Right renal cortex interstitium (tissue), 3 donors: ENCODE measurements around the gene RUNX2. TPM values are rescaled to one million over a fixed set of nuclear protein-coding genes. Genes with fewer than 3 reads are reported as not detected.
"Not testable (repeated sequence)": the region's sequence is repeated elsewhere in the genome, so short reads cannot be mapped to it uniquely, and the experiment has no call there.

Experiments used
- DNase-seq, 3 donors: peaks; one replicate each; pipeline ENCODE4 v3.0.0-alpha.2; 2013; ENCODE audit warnings: low read depth in 3 of 3, low spot score in 2 of 3
- polyA plus RNA-seq, 3 donors: library from polyadenylated mRNA; unstranded; fragments of 120-200 nt; gene quantifications; one replicate each; pipeline ENCODE4 v1.2.1, GENCODE V29; 2013; ENCODE audit not compliant: insufficient read length in 3 of 3

Gene RUNX2
- polyA plus RNA-seq = 1 to 10 TPM; 2.0 to 3.1 (median 2.4) TPM

GRCh38 chr6:45327956-45328522 is at the start of gene RUNX2:
Gene RUNX2 (plus strand): TSS chr6:45328330. CDS start chr6:45328727, 397 bp downstream.
- DNase-seq = no peak

GRCh38 chr6:45278367-45278766 is 49.8 kb upstream of the RUNX2 start:
- DNase-seq = no peak

- not testable (repeated sequence) for DNase-seq
Measured at GRCh38 chr6:45286707-45287106, 41.4 kb upstream of the RUNX2 start.

DNA sequence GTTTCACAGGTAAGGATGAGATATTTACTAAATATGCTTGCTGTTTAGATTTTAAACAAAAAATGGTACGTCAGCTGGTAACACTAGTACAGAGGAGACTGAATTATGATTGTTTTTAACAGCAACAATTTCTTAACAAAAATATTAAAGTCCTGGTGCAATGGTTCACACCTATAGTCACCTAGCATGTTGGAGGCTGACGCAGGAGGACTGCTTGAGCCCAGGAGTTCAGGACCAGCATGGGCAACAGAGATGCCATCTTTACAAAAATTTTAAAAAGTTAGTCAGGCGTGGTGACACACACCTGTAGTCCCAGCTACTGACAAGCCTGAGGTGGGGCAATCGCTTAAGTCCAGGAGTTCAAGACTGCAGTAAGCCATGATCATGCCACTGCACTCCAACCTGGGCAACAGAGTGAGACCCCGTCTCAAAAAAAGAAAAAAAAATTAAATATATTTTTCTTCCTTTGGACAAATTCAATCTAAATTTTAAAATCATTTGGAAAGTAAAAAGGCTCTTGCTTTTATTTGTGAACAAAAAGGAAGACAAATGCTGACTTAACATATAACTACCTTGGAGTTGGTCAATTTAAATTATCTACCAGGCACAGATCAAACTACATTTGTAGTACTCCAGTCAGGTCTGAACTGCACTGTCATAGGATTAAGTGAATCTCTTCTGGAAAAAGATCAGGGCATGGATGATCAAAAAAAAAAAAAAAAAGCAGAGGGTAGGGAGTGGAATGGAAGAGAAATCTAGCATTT is 38.2 kb upstream of the RUNX2 start:
- no peak for DNase-seq

- no peak for DNase-seq
Measured at GRCh38 chr6:45293306-45293705, 34.8 kb upstream of the RUNX2 start.

- not testable (repeated sequence) for DNase-seq
Measured at GRCh38 chr6:45294065-45294701, 33.9 kb upstream of the RUNX2 start.

GRCh38 chr6:45297320-45297719 is 30.8 kb upstream of the RUNX2 start:
- DNase-seq = no peak

GRCh38 chr6:45299096-45299581 is 29.0 kb upstream of the RUNX2 start:
- no peak for DNase-seq

GRCh38 chr6:45300736-45301135 is 27.4 kb upstream of the RUNX2 start:
- DNase-seq = no peak

DNA sequence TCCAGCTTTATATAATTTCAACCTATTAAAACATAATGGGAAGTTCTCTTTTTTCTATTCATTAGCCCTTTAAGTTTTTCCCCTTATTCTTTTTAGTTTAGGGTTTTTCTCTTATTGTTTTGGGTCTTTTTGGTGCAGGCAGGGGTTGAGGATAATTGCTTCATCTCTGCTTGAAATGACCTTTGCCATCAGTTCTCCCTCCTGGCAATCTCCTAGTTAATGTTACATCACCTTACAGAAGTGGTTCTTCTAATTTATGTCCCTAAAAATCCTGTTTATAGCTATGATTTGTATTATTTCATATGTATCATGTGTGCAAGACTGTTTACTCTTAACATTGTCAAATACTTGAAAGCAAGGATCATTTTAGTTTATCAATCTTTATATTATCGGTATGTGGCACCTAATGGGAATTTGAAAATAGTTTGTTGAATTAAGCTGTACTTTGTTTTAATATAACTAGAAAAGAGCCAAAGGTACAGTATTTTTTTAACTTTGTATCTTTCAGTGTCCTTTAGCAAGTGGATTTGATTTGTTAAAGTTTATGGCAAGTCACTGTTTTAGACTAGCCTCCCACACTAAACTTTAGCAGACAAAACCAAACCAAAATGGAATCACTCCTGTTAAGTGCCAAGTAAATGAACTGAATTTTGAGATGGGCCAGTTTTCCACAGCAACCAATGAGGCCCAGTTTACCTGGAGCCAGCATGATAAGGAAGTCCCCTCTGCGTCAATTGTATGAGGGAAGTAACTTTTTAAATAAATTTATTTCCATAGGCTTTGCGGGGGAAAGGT is 26.6 kb upstream of the RUNX2 start:
- DNase-seq = no peak

- DNase-seq = no peak
Measured at GRCh38 chr6:45302832-45303231, 25.3 kb upstream of the RUNX2 start.

- DNase-seq = no peak
Measured at GRCh38 chr6:45305546-45305945, 22.6 kb upstream of the RUNX2 start.

DNA sequence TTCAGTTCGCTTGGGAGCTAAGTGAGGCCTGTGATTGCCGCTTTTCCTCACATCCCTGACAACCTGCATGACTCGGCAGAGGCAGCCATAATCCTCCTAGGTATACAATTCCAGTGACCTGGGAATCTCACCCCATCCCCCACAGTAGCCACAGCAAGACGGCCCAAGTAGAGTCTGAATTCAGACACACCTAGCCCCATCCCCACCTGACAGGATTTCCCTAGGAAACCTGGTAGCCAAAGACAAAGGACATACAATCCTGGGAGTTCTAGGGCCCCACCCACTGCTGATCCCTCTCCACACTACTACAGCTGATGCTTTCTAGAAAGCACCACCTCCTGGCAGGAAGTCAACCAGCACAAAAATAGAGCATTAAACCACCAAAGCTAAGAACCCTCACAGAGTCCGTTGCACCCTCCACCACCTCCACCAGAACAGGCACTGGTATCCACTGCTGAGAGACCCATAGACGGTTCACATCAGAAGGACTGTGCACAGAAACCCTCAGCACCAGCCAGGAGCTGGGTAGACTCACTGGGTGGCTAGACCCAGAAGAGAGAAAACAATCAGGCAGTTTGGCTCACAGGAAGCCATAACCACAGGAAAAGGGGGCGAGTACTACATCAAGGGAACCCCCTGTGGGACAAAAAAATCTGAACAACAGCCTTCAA is 17.9 kb upstream of the RUNX2 start:
- no peak for DNase-seq

GRCh38 chr6:45314146-45314545 is 14.0 kb upstream of the RUNX2 start:
- no peak for DNase-seq

- DNase-seq = no peak
Measured at GRCh38 chr6:45320349-45320748, 7.8 kb upstream of the RUNX2 start.

DNA sequence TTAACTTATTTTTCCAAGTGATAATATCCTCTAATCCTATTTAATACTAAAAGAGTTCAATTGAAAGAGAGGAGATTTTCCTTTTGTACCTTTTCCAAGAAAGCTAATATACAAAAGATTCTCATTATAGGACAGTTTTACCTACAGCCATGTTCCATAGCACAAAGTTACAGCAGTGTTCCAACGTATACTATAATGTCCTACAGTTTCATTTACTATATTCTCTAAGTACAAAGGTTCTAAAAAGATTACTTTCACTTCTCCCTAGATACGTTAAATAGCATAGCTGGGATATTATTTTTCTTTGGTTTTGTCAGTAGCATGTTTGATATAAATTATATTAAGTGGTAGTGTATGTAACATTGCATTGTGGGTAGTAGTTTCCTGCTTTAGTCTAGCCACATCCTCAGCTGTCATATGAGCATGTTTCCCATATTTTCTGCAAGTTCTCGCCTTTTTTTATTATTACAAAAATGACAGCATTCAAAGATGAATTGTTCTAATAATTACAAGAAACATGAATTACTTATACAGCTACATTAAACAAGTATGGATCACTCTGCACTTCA is 4.4 kb upstream of the RUNX2 start:
- DNase-seq = no peak

DNA sequence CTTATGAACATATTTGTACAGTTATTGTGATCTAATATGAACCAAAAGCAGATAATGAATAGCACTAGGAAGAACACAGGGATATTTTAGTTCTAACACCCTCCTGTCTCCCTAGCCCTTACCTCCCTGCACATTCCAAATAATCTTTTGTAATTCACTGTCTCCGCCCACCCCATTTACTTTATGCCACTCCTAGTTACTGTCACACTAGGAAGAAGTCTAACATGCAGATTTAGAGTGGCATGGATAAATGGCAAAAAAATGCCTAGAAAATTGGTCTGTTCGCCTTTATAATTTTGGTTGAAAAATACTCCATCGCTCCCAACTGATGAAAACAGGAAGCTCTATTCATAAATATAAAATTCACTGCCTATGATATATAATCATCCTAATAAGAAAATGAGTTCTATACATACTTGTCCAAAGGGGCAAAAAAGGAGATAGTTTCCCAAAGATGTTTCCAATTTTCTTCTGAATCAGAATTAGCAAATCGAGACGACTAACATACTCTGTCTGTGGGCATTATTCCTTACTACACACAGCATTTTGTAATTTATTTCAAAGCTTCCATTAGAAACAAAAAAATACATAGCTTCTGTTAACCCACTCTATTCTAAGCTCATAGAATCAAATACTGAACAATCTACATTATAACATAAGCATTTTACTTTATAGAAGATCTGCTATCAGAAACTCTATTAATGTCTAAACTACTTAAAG is 1.3 kb upstream of the RUNX2 start:
- DNase-seq = no peak

DNA sequence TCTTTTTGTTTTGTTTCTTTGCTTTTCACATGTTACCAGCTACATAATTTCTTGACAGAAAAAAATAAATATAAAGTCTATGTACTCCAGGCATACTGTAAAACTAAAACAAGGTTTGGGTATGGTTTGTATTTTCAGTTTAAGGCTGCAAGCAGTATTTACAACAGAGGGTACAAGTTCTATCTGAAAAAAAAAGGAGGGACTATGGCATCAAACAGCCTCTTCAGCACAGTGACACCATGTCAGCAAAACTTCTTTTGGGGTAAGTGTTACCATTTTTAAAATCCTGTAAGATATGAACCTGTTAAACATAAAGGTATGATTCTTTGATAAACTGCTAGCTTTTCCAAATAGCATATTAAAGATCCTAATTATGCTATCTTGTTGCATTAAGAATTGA is 393 bp downstream of the RUNX2 start:
- DNase-seq = no peak

- no peak for DNase-seq
Measured at GRCh38 chr6:45344900-45345299, 16.8 kb downstream of the RUNX2 start.
